GM11168 (cell line): ENCODE measurements around the gene IPPK.

Experiments used
- in situ Hi-C: fragments of 300-500 bp; cut with MboI; formaldehyde crosslinking; loops from one replicate; pipeline ENCODE4 v1.12.0; 2022; ENCODE audit warnings: low sequenced_read_pairs; ENCODE audit not compliant: unreplicated experiment

The IPPK gene

DNA sequence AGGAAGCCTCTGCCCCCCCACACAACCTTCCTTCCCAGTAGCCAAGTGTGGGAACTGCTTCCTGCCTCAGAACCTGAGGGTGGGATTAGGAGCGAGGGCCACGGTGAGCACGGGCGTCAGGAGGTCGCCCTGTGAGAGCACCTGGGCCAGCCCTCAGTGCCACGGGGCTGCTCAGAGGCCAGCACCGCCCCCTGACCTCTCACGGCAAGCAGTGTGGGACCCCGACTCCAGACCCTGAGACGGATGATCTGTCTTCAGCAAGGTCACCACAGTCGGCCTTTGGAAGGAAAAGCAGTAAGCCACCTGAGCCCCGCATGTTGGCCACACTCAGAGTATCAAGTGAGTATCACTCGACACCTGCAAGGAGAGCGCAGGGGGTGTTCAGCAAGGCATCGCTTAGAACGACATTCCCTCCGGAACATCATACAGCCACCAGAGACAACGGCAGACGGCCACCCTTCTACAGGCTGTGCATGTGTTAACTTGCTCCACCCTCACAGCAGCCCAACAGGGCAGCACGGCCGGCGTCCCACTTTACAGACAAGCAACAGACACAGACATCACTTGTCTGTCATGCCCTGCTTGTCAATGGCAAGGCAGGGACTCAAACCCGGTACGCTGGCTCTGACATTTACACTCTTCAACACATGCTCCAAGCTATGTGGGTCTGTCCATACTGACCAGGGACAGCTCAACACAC is 50.2 kb downstream of the IPPK start:
- in situ Hi-C loops, result no loop called here

DNA sequence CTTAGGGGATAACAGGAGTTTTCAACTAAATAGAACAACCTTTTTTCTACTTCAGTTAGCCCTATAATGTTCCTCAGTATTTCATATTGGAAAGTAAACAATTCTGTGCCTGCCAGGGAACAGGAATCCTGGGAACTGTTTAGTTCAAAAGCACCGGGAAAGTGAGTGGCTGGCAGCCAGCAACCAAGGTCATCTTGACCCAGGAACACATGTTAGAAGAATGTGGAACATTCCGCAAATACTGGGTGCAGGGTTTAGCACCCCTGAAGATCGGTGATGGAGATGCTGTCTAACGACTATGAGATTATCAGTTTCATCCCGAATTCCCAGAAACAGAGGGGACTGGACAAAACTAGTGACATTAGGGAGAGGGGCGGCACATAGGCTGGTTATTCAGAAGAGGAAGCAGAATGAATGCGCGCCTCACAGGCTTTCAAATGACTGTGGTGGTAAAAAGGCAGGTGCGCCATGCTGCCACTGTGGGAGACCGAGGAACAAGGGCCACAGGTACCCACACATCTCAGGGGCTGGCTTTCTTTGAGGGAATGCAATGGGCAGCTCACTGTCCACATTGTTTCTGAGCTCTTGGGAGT is 51.2 kb downstream of the IPPK start:
- in situ Hi-C loops, result no loop called here

DNA sequence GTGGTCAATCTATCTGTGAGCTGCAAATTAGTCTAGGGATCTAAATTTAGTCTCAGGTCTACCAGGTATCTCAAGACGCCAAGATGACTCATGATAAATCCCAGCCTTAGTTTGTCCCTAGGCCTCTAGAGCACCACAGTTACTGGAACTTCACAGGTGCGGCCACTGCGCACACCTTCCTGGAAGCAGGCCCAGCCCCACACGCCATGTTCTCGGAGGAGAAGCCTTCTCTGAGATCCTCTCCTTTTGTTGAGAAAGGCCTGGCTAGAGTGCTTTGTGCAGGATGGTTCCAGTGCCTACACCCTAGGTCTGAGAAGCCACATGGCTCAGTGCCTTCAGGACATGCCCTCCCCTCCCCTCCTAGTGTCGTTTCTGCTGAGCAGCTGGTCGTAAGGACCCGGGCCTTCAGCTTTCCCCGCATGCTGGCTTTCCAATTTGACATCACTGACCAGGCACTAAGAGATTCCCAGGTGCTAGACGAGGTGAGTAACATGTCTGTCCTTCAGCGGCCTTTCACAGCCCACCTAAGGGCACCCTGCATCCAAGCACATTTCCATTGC is 51.9 kb downstream of the IPPK start:
- in situ Hi-C loops, result no loop called here

DNA sequence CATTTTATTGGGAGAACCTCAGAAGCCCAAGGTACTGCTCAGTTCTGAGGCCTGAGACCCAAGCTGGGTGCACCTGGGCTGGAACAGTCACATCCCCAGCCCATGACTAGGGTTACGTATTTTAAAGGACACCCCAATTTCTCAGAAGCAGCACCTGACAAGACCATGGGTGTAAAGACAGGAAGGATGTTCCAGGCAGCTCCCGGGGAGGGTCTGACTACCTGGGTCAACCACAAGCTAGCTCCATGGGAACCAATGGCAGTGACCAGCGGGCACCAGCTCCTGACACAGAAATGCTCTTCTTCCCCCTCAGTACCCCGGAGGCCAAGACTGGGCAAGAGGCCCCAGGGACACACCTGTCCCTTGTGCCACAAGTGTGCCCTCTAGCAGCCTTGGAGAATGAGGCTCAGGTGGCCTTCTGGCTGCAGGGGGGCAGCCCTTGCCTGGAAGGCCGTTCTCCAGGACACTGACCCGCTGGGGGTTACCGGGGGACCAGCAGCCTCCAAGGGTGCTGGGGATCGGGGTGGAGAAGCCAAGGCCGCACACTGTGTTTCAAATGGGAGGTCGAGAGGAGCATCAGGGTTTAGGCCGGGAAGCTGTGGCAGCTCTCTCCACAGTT is 52.6 kb downstream of the IPPK start:
- in situ Hi-C loops, result no loop called here

DNA sequence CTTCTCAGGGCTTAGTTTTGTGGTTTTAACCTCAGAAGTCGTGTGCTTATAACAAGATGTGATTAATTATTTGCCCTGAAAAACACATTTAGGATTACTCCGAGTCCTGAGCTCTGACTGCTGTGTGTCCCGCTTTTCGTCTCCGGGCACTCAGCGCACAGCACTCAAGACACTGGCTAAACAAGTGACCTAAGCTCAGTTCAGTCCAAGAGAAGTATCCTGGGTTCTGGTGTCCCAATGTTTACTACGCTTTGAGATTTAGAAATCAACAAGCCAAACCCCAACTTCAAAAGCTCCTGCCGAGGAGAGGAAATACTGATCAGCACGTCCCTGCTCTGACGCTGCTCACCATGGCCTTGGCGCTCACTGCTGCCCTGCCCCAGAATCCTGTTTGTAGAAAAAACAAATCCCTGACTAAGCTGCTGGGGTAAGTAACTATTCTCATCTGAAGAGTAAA is 53.2 kb downstream of the IPPK start:
- in situ Hi-C loops, result no loop called here

DNA sequence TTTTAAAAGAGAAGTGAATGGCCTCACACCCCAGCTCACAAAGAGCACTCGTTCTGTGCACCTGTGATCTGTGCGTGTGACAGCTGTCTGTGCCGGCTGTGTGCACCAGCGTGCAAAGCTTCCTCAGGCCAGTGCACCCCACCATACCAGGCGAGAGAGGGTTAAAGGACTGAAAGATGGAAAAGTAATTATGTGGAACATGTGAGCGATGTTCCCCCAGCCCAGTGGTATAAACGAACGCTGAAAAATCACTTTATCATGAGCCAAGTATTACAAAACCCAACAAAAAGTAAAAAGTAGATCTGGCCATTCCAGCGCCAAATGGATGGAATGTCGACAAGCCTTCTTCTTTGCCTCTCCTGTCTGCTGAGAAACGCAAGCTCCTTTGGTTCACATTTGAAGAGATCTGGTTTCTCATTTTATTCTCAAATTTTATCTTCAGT is 53.7 kb downstream of the IPPK start:
- in situ Hi-C loops, result no loop called here

DNA sequence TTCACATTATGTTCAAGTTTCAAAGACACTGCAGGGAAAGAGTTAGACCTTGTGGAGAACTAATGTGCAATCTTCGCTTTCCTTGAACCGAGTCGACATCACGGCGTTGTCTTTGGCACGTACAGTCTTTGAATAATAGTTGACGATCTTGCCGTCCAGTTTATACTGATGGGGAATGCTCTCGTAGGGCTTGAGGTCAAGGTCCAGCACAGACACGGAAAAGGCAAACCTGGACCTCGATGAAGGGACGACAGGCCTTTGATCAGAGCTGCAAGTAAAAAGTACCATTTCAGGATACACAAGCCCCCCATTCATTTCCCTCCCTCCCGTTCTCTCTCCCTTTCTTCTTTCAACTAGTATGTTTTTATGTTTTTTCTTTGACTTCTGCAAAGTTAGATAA is 54.1 kb downstream of the IPPK start:
- in situ Hi-C loops, result no loop called here

DNA sequence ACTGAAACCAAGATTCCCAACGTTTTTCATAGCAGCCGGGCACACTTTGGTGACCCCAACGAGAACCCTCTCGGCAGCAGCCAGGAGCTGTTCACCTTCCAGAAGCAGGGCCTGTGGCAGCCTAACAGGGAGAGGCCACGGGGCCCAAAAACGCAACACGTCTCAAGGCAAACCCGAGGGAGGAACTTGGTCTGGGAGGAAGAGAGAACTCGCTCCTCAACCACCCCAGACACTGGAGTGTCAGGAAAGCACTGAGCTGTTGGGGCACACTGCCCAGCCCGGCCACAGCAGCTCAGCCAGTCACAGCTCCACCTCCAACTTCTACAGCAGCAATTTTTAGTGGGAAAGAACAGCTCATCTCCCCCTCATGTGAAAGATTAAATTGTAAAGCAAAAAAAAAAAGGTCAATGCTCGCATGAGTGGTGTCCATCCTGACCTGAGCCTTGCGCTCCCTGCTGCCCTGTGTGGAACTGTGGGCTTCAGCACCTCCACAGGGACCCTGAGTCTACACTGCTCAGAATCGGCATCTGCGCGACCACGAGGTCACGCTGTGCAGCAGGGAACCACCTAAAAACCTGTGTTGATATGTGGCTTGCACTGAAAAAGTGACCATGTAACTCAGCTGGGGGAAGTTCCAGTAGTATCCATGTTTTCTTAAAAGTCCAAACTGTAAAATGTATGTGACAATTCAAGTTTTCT is 55.0 kb downstream of the IPPK start:
- in situ Hi-C loops, result no loop called here

DNA sequence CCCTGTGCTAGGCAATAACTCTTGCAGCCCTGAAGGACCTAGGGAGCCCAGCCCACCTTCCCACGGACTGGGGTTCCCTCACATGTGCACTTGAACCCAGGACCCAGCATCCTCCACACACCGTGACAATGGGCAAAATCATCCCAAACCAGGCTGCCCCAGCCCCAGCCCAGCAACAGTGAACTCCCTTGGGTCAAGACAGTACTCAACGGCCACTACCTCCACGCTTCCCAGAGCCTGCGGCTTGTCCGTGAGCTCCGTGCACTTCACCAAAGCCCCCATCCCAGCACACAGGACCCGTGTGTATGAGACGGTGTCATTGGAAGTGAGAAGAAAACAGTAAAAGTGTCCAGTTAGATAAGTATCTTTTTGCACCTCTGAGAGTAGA is 55.8 kb downstream of the IPPK start:
- in situ Hi-C loops, result no loop called here

DNA sequence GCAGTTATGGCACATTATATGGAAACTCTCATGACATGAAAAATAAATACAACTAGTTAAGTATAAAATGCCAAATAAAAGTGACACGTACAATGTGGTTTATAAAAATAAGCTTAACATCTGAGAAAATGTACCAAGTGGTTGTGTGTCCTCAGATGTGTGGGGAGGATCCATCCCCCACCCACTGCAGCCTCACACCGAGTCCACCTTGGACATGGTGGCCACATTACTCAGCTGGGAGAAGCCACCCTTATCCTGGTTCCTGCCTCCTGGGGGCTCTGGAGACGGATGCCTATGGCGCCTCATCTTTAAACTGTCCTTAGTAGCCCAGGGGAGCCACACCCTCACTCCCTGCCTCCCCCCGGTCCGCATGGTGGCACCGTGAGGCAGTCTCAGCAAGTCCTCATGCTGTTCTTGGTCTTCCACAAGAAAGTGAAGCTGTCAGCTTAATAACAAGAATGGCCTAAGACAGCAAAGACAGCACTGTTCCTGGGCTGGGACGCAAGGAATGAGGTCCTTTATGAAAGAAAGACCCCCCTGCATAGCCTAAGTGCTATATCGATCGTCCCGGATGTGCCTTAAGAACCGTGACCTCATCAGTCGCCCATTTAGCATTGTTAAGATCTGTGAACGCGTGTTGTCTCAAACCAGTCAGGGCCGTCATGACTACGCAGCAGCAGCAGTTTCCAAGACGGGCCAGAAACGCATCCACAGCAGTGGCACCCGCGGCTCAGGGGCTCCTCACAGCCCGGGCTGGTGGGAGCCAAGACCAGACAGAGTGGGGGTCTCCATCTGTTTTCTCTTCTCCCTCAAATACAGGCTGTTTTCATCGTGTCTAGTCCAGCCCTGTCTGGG is 56.4 kb downstream of the IPPK start:
- in situ Hi-C loops, result no loop called here

DNA sequence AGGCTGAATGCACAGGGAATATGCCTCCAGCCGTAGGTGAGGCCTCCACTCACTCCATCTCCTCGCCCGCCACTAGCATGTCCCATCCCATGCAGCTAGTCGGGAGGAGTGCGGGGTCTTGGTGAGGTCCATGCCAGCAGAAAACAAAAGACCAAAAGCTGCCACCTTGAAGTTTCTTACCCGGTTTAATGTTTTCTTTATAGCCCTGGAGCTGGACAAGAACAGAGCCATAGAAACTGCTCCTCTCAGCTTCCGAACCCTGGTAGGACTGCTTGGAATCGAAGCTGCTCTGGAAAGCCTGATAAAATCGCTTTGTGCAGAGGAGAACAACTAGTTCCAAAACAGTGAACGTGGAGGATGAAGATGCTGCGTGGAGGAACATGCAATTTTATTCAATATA is 57.1 kb downstream of the IPPK start:
- in situ Hi-C loops, result no loop called here

DNA sequence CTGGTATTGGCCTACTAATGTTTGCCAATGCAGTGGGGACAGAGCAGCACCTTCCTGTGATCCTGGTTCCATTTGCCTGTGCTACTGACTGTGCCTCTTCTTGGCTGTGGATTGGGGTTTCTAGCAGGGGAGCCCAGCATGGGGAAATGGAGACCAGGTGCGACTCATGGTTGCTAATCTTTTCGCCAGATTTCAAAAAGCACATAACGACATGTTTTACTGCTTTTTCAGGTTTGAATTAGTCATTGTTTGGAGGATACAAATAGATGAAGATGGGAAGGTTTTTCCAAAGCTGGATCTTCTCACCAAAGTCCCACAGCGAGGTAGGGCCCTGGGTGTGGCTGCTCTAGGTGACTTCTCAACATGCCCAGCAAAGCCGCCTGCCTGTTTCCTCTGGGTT is 57.6 kb downstream of the IPPK start:
- in situ Hi-C loops, result no loop called here

DNA sequence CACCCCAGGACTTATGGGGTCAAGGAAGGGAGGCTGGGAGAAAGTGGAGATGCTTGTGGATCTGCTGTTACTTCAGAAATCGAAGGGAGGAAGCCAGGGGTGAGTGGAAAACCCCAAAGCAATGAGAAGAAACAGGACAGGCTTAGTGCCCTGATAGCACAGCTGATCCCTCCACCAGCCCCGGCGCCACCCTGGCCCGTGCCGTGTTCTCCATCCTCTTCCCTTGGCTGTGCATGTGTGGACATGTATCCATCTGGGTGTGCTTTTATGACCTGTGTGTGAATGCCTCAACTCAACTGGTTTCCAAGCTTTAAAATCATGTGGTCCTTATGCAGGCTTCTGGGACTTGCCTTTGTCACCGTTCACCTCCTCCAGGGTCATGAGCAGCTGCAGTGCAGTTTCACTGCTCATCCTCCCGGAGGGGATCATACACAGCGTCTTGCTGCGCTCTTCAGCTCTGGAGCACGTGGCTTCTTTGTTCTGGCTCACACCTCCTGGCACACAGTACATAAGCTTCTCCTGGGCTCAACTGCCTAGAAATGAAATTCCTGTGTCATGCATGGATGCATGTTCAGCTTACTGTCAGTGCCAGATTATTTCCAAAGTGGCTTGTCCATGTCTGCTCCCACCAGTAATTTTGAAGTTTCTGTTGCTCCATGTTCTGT is 58.2 kb downstream of the IPPK start:
- in situ Hi-C loops, result no loop called here

DNA sequence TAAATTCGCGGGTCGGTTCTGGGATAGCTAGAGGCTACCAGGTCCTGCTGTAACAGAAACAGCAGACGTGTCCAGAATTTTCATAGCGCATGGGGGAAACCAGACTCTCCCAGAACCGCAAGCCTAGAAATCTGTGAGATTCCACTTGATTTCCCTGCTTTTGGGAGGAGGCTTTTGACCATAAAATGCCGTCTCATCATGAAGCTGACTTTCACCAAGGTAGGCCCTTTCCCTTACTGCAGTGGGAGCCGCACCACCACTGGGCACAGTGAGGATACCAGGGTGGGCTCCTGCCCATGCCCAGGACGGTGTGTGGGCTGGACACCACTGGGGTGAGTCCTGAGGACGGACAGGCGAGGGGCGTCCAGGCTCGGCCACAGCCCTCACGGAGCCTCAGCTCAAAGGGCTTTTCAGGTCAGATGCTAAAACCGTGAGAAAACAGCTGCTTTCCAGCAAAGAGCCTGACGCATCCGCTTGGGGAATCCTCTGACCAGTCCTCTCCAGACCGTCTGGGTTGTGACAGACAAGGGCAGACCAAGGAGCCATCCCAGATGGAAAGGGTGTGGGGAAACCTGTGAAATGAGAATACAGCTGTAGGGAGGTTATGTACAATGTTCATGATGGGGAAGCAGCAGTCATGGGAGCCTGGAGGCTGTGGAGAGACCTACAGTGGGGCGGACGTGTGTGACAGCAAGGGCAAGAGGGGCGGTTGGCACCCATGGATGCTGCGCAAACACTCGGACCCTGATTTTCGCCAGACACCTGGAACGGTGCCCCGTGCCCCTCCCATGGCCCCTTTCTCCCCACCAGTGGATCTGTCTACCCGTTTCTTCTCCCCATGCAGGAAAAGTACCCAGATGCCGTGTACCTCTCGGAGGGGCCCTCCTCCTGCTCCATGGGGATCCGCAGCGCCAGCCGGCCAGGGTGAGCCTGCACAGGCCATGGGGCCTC is 59.2 kb downstream of the IPPK start:
- in situ Hi-C loops, result no loop called here

DNA sequence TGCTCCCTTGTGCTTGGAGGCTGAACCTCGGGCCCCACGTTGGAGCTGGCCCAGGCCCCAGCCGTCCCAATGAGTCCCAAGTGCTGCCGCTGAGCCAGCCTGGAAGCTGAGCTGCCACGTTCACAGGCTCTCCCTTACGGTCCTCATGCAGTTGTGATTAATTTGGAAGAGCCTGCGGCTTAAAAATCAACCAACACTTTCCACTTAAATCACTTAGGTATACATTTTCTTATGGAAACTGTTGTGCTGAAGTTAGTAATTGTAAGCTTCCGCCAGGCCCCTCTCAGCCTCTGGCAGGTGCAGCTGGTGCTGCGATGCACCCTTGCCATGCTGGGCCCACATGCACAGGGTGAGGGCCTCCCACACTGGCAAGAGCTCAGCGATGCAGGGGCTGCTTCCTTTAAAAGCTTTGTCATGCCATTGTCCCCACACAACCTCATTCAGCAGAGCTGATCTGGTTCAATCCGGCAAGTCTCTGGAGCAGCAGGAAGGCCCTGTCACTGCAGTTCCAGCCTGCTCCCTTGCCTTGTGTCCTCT is 61.0 kb downstream of the IPPK start:
- in situ Hi-C loops, result no loop called here

DNA sequence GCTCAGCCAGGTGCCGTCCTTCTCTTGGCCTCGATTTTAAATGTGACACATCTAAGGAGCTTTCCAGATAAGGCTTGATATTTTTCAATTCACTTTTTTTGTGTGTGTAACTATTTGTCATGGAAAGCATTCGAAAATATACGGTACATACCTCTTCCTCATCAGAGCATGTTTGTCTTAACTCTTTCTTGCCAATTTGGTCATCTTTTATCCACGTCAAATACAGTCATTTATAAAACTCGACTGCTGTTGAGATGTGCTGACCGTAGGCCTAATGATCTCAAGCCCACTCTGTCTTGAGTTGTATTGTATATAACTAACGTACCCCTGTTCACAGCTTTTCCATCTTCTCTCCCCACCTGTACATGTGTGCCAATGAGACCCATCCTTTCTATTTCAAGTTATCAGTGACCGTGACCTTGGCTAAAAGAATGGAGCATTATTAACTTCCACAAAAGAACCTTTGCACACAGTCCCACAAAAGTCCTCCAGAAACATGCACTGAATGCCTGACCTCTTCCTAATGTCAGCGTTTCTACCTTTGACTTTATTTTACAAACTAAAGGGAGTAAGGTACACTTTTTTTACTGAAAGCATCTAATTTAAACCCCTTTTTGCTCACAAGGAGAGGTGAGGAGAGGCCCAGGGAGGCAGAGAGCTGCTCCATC is 61.6 kb downstream of the IPPK start:
- in situ Hi-C loops, result no loop called here

DNA sequence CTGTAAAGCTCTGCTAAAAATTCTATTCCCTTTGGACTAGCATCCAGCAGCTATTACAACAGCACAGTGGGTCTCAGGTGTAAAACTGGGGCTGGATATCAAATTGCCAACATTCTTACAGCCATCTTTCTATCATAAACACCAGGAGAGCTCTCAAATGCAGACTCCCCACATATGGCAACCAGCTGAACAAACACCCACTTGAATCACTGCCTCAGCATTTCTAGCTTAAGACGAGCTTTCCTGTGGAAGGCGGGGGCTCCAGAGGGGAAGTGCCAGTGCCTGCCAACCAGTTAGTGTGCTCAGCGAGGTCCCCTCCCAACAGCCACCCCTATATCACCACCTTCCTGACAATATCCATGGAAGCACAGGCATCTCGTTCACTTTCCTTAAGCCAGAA is 62.2 kb downstream of the IPPK start:
- in situ Hi-C loops, result no loop called here

DNA sequence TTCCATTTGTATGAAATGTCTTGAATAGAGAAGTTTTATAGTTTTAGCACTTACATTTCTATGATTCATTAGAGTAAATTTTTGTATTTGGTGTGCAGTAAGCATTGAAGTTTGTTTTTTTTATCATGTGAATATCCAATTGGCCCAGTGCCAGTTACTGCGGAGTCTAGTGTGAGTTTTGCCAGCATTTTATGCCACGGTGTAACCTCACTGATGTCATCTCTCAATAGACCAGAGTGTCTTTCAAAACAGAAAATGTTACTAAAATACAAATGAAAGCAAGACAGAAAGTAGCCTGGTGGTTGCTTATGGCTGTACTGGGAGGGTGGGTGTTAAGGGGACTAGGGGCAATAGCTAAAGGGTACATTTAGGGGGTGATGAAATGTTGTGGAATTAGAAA is 62.8 kb downstream of the IPPK start:
- in situ Hi-C loops, result no loop called here
